RPMI8226 (cell line): ENCODE measurements around the gene PPIE.

ENCODE experiments used
- DNase-seq: peaks from one replicate; pipeline ENCODE4 v3.0.0-alpha.2; 2015

PPIE gene

GRCh38 chr1:39721664-39722063, 17.0 kb upstream of the PPIE start:
- no peak for DNase-seq

- no peak for DNase-seq
These were observed 16.2 kb upstream of the PPIE start for GRCh38 chr1:39722495-39722894.

- no peak for DNase-seq
These were observed 12.1 kb upstream of the PPIE start for GRCh38 chr1:39726600-39726999.

- no peak for DNase-seq
These were observed 11.3 kb upstream of the PPIE start for GRCh38 chr1:39727221-39727931.

- peak; percentile 13 for DNase-seq
These were observed 10.8 kb upstream of the PPIE start for GRCh38 chr1:39727932-39728317.

GRCh38 chr1:39729030-39729429, 9.7 kb upstream of the PPIE start:
- DNase-seq: no peak

- no peak for DNase-seq
These were observed 8.8 kb upstream of the PPIE start for GRCh38 chr1:39729842-39730241.

GRCh38 chr1:39732730-39733129, 6.0 kb upstream of the PPIE start:
- peak; percentile 20 for DNase-seq

- no peak for DNase-seq
These were observed 5.5 kb upstream of the PPIE start for GRCh38 chr1:39733161-39733560.

GRCh38 chr1:39735731-39736130, 3.0 kb upstream of the PPIE start:
- no peak for DNase-seq

GRCh38 chr1:39737546-39738169, 1.0 kb upstream of the PPIE start:
- DNase-seq: no peak

GRCh38 chr1:39745016-39745670, 6.5 kb downstream of the PPIE start:
- DNase-seq: no peak

- no peak for DNase-seq
These were observed 12.9 kb downstream of the PPIE start for GRCh38 chr1:39751595-39751994.

- DNase-seq: no peak
These were observed 14.0 kb downstream of the PPIE start for GRCh38 chr1:39752703-39753102.

- DNase-seq: no peak
These were observed 14.7 kb downstream of the PPIE start for GRCh38 chr1:39753132-39754025.

GRCh38 chr1:39754026-39754570, 15.4 kb downstream of the PPIE start:
- no peak for DNase-seq

- DNase-seq: no peak
These were observed 16.3 kb downstream of the PPIE start for GRCh38 chr1:39754906-39755504.

- DNase-seq: no peak
These were observed 17.4 kb downstream of the PPIE start for GRCh38 chr1:39755965-39756659.

GRCh38 chr1:39757501-39757900, 18.8 kb downstream of the PPIE start:
- DNase-seq: no peak

- no peak for DNase-seq
These were observed 20.1 kb downstream of the PPIE start for GRCh38 chr1:39758556-39759435.

GRCh38 chr1:39759436-39759726, 20.7 kb downstream of the PPIE start:
- DNase-seq: no peak
